Gastrocnemius medialis (tissue), 4 donors: Measurements from ENCODE around the gene DDX53.

ENCODE experiments used
- CTCF ChIP-seq, 5 experiments: fragments of 450-650 bp in 3 of 5; fragments of 200-600 bp in 2 of 5; sonication (generic) in 2 of 5; IDR thresholded peaks in 4 of 5; conservative IDR thresholded peaks in 1 of 5; 1 replicate in 4 of 5; 2 replicates in 1 of 5; pipeline ENCODE4 v1.5.1; 2016 to 2019; ENCODE audit warnings: antibody characterized with exemption in 5 of 5, mild to moderate bottlenecking in 3 of 5, moderate library complexity in 3 of 5
- POLR2A ChIP-seq, 2 donors: fragments of 450-650 bp; IDR thresholded peaks; one replicate each; pipeline ENCODE4 v1.6.1; 2017; ENCODE audit warnings: antibody characterized with exemption in 2 of 2, mild to moderate bottlenecking in 2 of 2, moderate library complexity in 2 of 2

DNA sequence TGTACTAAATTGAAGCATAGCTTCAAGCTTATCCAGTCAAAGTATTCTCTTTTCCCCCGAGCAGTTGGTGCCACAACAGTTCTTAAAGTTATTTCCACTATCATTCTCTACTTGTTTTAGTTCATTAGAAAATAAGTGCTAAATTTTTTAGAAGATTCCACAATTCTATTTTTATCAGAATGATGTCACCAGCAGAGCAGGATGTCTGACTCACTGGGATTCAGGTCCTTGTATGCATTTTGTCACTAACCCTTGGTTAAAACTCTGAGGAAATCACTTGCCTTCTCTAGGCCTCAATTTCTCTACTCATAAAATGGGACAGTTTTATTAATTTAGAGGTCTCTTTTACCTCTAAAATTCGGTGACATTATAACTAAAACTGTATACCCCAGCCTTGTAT, 3.4 kb downstream of the DDX53 start:
- TF ChIP-seq CTCF (IDR thresholded peaks at IDR 0.05 in 4 of 5, conservative IDR thresholded peaks at IDR 0.05 in 1 of 5), result no peak
- no peak for TF ChIP-seq POLR2A (IDR thresholded peaks at IDR 0.05)
